ENCODE results near the gene SYTL2. TPM values are rescaled to one million over a fixed set of nuclear protein-coding genes. Genes with fewer than 3 reads are reported as not detected.

SYTL2 gene
- total RNA-seq, 1 donor from 2014 or later: 17.4 TPM

DNA sequence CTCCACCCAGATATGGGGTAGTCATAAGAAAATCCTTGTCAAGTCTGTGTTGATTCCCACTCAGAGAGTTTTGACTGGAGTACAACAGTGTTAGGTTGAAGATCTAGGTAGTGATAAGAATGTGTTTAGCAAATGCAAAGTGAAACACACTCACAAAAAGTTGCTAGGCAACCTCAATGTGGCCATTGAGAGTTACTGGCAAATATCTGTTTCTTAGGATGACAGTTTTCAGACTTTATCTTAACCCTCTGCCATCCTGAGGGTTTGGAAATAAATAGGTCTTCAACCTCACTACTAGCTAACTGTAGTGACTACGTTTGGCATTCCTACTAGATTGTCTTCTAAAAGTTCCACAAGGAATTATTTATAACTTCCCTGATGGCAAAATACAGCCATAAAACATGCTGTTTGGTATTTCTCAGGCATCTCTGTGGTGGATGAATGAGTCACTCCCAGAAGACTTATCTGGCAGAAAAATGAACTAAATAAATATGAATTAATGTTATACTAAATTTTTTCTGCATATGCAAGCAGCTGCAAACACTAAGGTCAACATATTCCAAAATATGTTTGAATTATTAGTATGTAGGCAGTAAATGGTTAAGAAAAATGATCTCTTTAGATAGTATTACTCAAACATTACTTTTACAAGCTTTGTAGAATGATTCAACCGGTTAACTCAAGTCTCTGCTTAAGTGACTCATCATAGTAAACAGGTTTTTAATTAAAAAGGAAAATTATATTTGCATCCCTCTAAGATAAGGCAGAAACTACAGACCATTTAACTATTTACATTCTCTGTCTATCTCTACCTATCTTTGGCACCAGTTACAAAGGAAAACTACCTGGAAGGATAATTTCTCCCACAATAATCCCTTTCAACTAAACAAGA is 17.1 kb upstream of the SYTL2 start:
- Histone ChIP-seq H3K27me3 (no peaks in the 10 kb centered on the region), H3K4me3 (no peak overlapping the region), H3K36me3 (no peaks in the 10 kb centered on the region), H3K27ac (peak overlapping the region; percentile 37), H3K4me1 (peaks cover 38% of the 10 kb centered on the region), H3K9me3 (no peaks in the 10 kb centered on the region)
- TF ChIP-seq POLR2AphosphoS5 (IDR thresholded peaks at IDR 0.05; ENCODE audit: insufficient read depth in 1 of 2, low read depth in 1 of 2) (peak; percentile 36 to 80), POLR2A (IDR thresholded peaks at IDR 0.05) (no peak)
- TF ChIP-seq, protein P1, sequence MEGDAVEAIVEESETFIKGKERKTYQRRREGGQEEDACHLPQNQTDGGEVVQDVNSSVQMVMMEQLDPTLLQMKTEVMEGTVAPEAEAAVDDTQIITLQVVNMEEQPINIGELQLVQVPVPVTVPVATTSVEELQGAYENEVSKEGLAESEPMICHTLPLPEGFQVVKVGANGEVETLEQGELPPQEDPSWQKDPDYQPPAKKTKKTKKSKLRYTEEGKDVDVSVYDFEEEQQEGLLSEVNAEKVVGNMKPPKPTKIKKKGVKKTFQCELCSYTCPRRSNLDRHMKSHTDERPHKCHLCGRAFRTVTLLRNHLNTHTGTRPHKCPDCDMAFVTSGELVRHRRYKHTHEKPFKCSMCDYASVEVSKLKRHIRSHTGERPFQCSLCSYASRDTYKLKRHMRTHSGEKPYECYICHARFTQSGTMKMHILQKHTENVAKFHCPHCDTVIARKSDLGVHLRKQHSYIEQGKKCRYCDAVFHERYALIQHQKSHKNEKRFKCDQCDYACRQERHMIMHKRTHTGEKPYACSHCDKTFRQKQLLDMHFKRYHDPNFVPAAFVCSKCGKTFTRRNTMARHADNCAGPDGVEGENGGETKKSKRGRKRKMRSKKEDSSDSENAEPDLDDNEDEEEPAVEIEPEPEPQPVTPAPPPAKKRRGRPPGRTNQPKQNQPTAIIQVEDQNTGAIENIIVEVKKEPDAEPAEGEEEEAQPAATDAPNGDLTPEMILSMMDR (IDR thresholded peaks at IDR 0.05): no peak
- DNase-seq (ENCODE audit: extremely low spot score in 2 of 2): no peak
- intact Hi-C loops (cut with DNase I): no loop called here

GRCh38 chr11:85826116-85826855 is 15.3 kb upstream of the SYTL2 start:
- peaks cover 38% of the 10 kb centered on the region for H3K4me1 ChIP-seq
- intact Hi-C loops (cut with DNase I): no loop called here
- H3K4me3 ChIP-seq: no peak overlapping the region
- TF ChIP-seq, protein P1 (IDR thresholded peaks at IDR 0.05): peak in 1 of 3 experiments; percentile 41
- no peak for TF ChIP-seq POLR2AphosphoS5 (IDR thresholded peaks at IDR 0.05; ENCODE audit: insufficient read depth in 1 of 2, low read depth in 1 of 2)
- H3K27me3 ChIP-seq: no peaks in the 10 kb centered on the region
- DNase-seq (ENCODE audit: extremely low spot score in 2 of 2): no peak
- H3K27ac ChIP-seq: peak overlapping the region; percentile 37
- H3K36me3 ChIP-seq: no peaks in the 10 kb centered on the region
- H3K9me3 ChIP-seq: no peaks in the 10 kb centered on the region

GRCh38 chr11:85825616-85826015 is 14.7 kb upstream of the SYTL2 start:
- no peak for TF ChIP-seq POLR2A (IDR thresholded peaks at IDR 0.05)
- TF ChIP-seq POLR2AphosphoS5 (IDR thresholded peaks at IDR 0.05; ENCODE audit: insufficient read depth in 1 of 2, low read depth in 1 of 2): no peak
- TF ChIP-seq, protein P1 (IDR thresholded peaks at IDR 0.05): no peak
- intact Hi-C loops (cut with DNase I): no loop called here
- Histone ChIP-seq H3K9me3 (no peaks in the 10 kb centered on the region), H3K4me3 (no peak overlapping the region), H3K27ac (no peak overlapping the region), H3K27me3 (no peaks in the 10 kb centered on the region), H3K4me1 (peaks cover 38% of the 10 kb centered on the region), H3K36me3 (no peaks in the 10 kb centered on the region)
- no peak for DNase-seq (ENCODE audit: extremely low spot score in 2 of 2)

DNA sequence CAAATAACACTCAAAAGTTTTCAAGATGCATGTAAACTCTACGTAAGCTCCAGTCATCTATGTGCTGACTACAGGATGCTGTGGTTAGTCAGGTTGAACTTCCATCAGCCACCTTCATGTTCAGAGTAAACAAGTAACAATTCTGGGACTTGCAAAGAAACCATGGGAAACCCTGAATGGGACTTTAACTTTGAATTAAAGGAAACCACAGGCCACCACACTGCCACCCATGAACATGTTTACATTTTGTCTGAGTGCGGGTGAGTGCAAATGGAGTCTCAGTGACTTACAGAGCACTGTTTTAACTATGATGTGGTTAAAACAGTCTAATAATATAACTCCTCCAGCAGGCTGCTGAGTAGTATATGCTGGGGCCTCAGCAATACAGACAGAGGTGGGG is 12.9 kb upstream of the SYTL2 start:
- H3K4me3 ChIP-seq: no peak overlapping the region

More for the DNA sequence above, 12.9 kb upstream of the SYTL2 start:
- intact Hi-C loops (cut with DNase I): no loop called here
- DNase-seq (ENCODE audit: extremely low spot score in 2 of 2): no peak
- Histone ChIP-seq H3K27me3 (no peaks in the 10 kb centered on the region), H3K4me1 (peaks cover 36% of the 10 kb centered on the region), H3K36me3 (no peaks in the 10 kb centered on the region), H3K9me3 (no peaks in the 10 kb centered on the region), H3K27ac (no peak overlapping the region)
- TF ChIP-seq POLR2A (IDR thresholded peaks at IDR 0.05) (no peak), POLR2AphosphoS5 (IDR thresholded peaks at IDR 0.05; ENCODE audit: insufficient read depth in 1 of 2, low read depth in 1 of 2) (no peak)
- TF ChIP-seq, protein P1 (IDR thresholded peaks at IDR 0.05): no peak

Measured in vagina (tissue), 2 donors.